OCI-LY3 (cell line): ENCODE results near the gene CFAP46.

Experiments
- CTCF ChIP-seq: fragments of 200-600, 300-600 bp; sonication (generic); IDR thresholded peaks from 2 replicates; pipeline ENCODE4 v1.5.1; 2014; ENCODE audit warnings: antibody characterized with exemption, low read length, low read depth
- EZH2phosphoT487 ChIP-seq: fragments of 200-600 bp; shearing (Covaris generic); IDR thresholded peaks from 2 replicates; pipeline ENCODE4 v1.6.1; 2018; ENCODE audit warnings: antibody characterized with exemption, mixed run types, low read depth

DNA sequence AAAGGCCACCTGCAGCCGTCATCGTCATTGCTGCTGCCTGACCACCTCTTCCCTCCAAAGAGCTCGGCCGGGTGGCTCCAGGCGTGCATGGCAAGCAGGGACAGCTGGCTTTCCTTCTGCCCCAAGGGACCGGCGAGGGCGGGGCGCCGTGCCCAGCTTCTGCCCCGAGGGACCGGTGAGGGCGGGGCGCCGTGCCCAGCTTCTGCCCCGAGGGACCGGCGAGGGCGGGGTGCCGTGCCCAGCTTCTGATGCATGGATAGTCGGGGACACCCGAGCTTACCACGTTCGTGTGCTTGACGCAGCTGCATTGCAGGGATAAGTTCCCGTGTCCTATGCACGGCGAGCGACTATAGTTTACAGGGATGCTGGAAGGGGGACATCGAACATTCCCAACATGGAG, 27.0 kb downstream of the CFAP46 start:
- TF ChIP-seq CTCF (no peak), EZH2phosphoT487 (no peak)
